PC-9 (cell line): Measurements from ENCODE around the gene ESPNL.

Experiments used
- CTCF ChIP-seq: fragments of 200-600 bp; sonication (generic); conservative IDR thresholded peaks from 2 replicates; pipeline ENCODE4 v1.6.1; 2017; ENCODE audit warnings: mixed run types, antibody characterized with exemption, mild to moderate bottlenecking, moderate library complexity
- EZH2 ChIP-seq: fragments of 200-600 bp; sonication (generic); IDR thresholded peaks from 2 replicates; pipeline ENCODE4 v1.8.0; 2017; ENCODE audit warnings: antibody characterized with exemption, low read depth

- TF ChIP-seq CTCF (no peak), EZH2 (no peak)
These were observed 30.8 kb downstream of the ESPNL start for GRCh38 chr2:238130696-238131628.
